Lower leg skin (tissue), 3 donors: ENCODE data around the gene HGFAC.

Experiments
- POLR2A ChIP-seq, 2 donors: fragments of 450-650 bp; IDR thresholded peaks; one replicate each; pipeline ENCODE4 v1.6.1; 2016 to 2017; ENCODE audit warnings: antibody characterized with exemption in 2 of 2, mild to moderate bottlenecking in 1 of 2, moderate library complexity in 1 of 2
- TF ChIP-seq, protein P1 (sequence below), 3 donors: fragments of 450-650 bp; IDR thresholded peaks; one replicate each; pipeline ENCODE4 v1.5.1; 2016; ENCODE audit warnings: antibody characterized with exemption in 3 of 3, mild to moderate bottlenecking in 3 of 3, moderate library complexity in 2 of 3

- TF ChIP-seq, protein P1, sequence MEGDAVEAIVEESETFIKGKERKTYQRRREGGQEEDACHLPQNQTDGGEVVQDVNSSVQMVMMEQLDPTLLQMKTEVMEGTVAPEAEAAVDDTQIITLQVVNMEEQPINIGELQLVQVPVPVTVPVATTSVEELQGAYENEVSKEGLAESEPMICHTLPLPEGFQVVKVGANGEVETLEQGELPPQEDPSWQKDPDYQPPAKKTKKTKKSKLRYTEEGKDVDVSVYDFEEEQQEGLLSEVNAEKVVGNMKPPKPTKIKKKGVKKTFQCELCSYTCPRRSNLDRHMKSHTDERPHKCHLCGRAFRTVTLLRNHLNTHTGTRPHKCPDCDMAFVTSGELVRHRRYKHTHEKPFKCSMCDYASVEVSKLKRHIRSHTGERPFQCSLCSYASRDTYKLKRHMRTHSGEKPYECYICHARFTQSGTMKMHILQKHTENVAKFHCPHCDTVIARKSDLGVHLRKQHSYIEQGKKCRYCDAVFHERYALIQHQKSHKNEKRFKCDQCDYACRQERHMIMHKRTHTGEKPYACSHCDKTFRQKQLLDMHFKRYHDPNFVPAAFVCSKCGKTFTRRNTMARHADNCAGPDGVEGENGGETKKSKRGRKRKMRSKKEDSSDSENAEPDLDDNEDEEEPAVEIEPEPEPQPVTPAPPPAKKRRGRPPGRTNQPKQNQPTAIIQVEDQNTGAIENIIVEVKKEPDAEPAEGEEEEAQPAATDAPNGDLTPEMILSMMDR (IDR thresholded peaks at IDR 0.05), result no peak
- no peak for TF ChIP-seq POLR2A (IDR thresholded peaks at IDR 0.05)
Observed at GRCh38 chr4:3423952-3424351, 17.8 kb upstream of the HGFAC start.
